Neuronal stem cell (in vitro differentiated cells): ENCODE data around the gene TAS1R3.

Experiments
- DNase-seq: peaks from one replicate; pipeline ENCODE4 v3.0.0-alpha.2; 2013; ENCODE audit warnings: low spot score
- H2AFZ ChIP-seq: one replicate; pipeline ENCODE4 v1.6.1; 2013; ENCODE audit warnings: mild to moderate bottlenecking, low read length, inconsistent platforms
- H2AK5ac ChIP-seq: 2 replicates; pipeline ENCODE4 v1.6.1; 2013; ENCODE audit warnings: low read depth, mild to moderate bottlenecking, inconsistent platforms, low read length, moderate library complexity, mixed read lengths
- H2BK120ac ChIP-seq: 2 replicates; pipeline ENCODE4 v1.6.1; 2013; ENCODE audit warnings: low read depth, mild to moderate bottlenecking, inconsistent platforms, low read length, moderate library complexity, mixed read lengths
- H2BK12ac ChIP-seq: one replicate; pipeline ENCODE4 v1.6.1; 2013; ENCODE audit warnings: low read length, inconsistent platforms
- H2BK15ac ChIP-seq: 2 replicates; pipeline ENCODE4 v1.6.1; 2013; ENCODE audit warnings: mild to moderate bottlenecking, low read length, inconsistent platforms, mixed read lengths
- H2BK5ac ChIP-seq: one replicate; pipeline ENCODE4 v1.6.1; 2013; ENCODE audit warnings: inconsistent platforms, mild to moderate bottlenecking, low read length, moderate library complexity
- H3K14ac ChIP-seq: one replicate; pipeline ENCODE4 v1.6.1; 2013; ENCODE audit warnings: low read length, inconsistent platforms
- H3K18ac ChIP-seq: 2 replicates; pipeline ENCODE4 v1.6.1; 2013; ENCODE audit warnings: low read length, inconsistent platforms
- H3K23ac ChIP-seq: 2 replicates; pipeline ENCODE4 v1.6.1; 2013; ENCODE audit warnings: low read depth, mild to moderate bottlenecking, mixed read lengths, low read length, inconsistent platforms; ENCODE audit not compliant: poor library complexity
- H3K27ac ChIP-seq: replicated peaks from 3 replicates; pipeline ENCODE4 v1.5.1; 2013; ENCODE audit warnings: low read length, inconsistent platforms
- H3K27me3 ChIP-seq, 3 experiments: 2 replicates each; pipeline ENCODE4 v1.6.1; 2013; ENCODE audit warnings: low read length in 3 of 3, mild to moderate bottlenecking in 2 of 3, inconsistent platforms in 1 of 3, low read depth in 1 of 3, mixed read lengths in 1 of 3, moderate library complexity in 1 of 3; ENCODE audit not compliant: control insufficient read depth in 3 of 3, insufficient read depth in 3 of 3
- H3K36me3 ChIP-seq, 2 donors: replicated peaks in 1 of 2; 2 replicates each; pipeline ENCODE4 v1.6.1; 2013; ENCODE audit warnings: low read length in 2 of 2; ENCODE audit not compliant: control insufficient read depth in 2 of 2, insufficient read depth in 2 of 2
- H3K4ac ChIP-seq: 2 replicates; pipeline ENCODE4 v1.6.1; 2013; ENCODE audit warnings: inconsistent platforms, mild to moderate bottlenecking, low read length, moderate library complexity
- H3K4me1 ChIP-seq, 2 donors: 1 replicate in 1 of 2; 2 replicates in 1 of 2; pipeline ENCODE4 v1.6.1; 2013; ENCODE audit warnings: low read length in 2 of 2, low read depth in 1 of 2; ENCODE audit not compliant: control insufficient read depth in 2 of 2, insufficient read depth in 1 of 2
- H3K4me2 ChIP-seq: one replicate; pipeline ENCODE4 v1.6.1; 2013; ENCODE audit warnings: mild to moderate bottlenecking, low read length, inconsistent platforms; ENCODE audit not compliant: insufficient read depth, poor library complexity, severe bottlenecking
- H3K4me3 ChIP-seq, 2 donors: 2 replicates each; pipeline ENCODE4 v1.5.1; 2013; ENCODE audit warnings: low read length in 2 of 2, mild to moderate bottlenecking in 2 of 2, inconsistent platforms in 1 of 2, moderate library complexity in 1 of 2
- H3K79me1 ChIP-seq: one replicate; pipeline ENCODE4 v1.6.1; 2013; ENCODE audit warnings: low read depth, mild to moderate bottlenecking, inconsistent platforms, low read length, moderate library complexity
- H3K9ac ChIP-seq: one replicate; pipeline ENCODE4 v1.6.1; 2013; ENCODE audit warnings: mild to moderate bottlenecking, low read depth, low read length, inconsistent platforms; ENCODE audit not compliant: poor library complexity
- H3K9me3 ChIP-seq, 2 donors: replicated peaks in 1 of 2; 2 replicates each; pipeline versions ENCODE3 to v1.6.1; 2013; ENCODE audit warnings: low read length in 2 of 2, mild to moderate bottlenecking in 2 of 2, inconsistent platforms in 1 of 2, low read depth in 1 of 2, mixed read lengths in 1 of 2, moderate library complexity in 1 of 2; ENCODE audit not compliant: control insufficient read depth in 2 of 2, insufficient read depth in 1 of 2
- H4K8ac ChIP-seq: one replicate; pipeline ENCODE4 v1.6.1; 2013; ENCODE audit warnings: low read depth, mild to moderate bottlenecking, inconsistent platforms, low read length, moderate library complexity
- H4K91ac ChIP-seq: one replicate; pipeline ENCODE4 v1.6.1; 2013; ENCODE audit warnings: low read length, low read depth, mild to moderate bottlenecking, inconsistent platforms; ENCODE audit not compliant: poor library complexity
- WGBS, 2 donors: extraction: QIAGEN DNeasy Blood & Tissue Kit; methylation state at CpG; one replicate each; pipeline ENCODE4 v1.1.7; 2013; ENCODE audit warnings: missing lambda C conversion rate in 2 of 2, mixed read lengths in 1 of 2; ENCODE audit not compliant: insufficient read length in 2 of 2, insufficient replicate concordance in 1 of 2; ENCODE audit errors: extremely low coverage in 2 of 2; 5-methylcytosine and 5-hydroxymethylcytosine counted together

Gene TAS1R3

DNA sequence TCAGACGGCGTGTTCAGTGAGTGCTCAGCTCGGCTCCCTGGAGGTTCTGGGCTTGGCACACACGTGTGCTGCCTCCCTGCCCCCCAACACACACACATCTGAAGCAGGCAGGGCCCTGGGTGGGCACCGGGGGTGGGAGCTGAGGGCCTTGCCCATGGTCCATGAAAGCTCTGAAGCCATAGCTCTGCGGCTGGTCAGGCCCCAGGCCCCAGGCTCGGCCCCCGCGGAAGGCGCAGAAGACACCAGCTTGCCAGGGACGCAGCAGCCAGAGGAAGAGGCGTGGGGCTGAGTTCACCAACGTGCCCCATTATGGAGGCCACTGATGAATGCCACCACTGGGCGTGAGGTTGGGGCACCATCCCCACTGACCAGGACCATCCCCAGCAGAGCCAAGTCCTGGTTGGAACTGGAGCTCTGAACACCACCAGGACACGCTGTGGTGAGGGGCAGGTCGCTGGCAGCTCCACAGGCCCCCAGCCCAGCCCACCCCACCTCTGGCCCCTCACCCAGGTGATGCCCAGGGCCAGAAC lies 39.8 kb downstream of the TAS1R3 start:
- Histone ChIP-seq H3K23ac (no peak overlapping the region), H4K91ac (no peak overlapping the region), H3K4me1 (peaks cover 11 to 14% of the 10 kb centered on the region in 2 donors), H2AFZ (no peak overlapping the region), H2BK12ac (peak overlapping the region; percentile 22), H2BK5ac (no peak overlapping the region), H3K79me1 (peaks cover 26% of the 10 kb centered on the region), H3K27ac (no peak overlapping the region), H2AK5ac (peak overlapping the region; percentile 52), H3K18ac (no peak overlapping the region), H3K9ac (no peak overlapping the region), H3K14ac (no peak overlapping the region), H2BK120ac (no peak overlapping the region), H3K9me3 (peaks cover 4 to 13% of the 10 kb centered on the region in 2 donors), H3K4ac (no peak overlapping the region), H3K27me3 (peaks cover 0 to 2% (median 0%) of the 10 kb centered on the region in 3 experiments), H3K4me3 (peak overlapping the region in 1 of 2 donors; percentile 16), H3K4me2 (no peak overlapping the region), H3K36me3 (peaks cover 14 to 15% of the 10 kb centered on the region in 2 donors), H4K8ac (no peak overlapping the region), H2BK15ac (peak overlapping the region; percentile 43)
- no peak for DNase-seq
- no CpG with 5 or more reads among the region's 16 CpGs for WGBS, 2 donors

DNA sequence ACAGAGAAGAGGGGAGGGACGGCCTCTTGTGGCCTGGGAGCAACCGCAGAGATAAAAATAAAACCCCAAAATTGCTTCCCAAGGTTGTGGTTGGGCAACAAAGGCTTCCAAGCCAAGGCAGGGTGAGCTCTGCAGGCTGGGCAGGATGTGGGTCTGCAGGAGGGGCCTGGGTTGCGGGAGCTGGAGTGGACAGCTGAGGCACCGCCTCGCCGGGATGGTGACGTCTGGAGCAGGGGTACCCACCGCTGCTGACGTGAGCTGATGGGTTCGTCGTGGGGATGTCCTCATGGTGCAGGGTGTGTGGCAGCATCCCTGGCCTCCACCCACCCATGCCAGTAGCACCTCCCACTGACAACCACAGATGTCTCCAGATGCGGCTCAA lies 40.3 kb downstream of the TAS1R3 start:
- peaks cover 14 to 15% of the 10 kb centered on the region in 2 donors for H3K36me3 ChIP-seq
- H2AK5ac ChIP-seq: peak overlapping the region; percentile 40
- H3K27ac ChIP-seq: no peak overlapping the region
- peaks cover 0 to 2% (median 0%) of the 10 kb centered on the region in 3 experiments for H3K27me3 ChIP-seq
- no peak overlapping the region for H3K9ac ChIP-seq
- peak overlapping the region; percentile 82 for H4K8ac ChIP-seq
- H3K14ac ChIP-seq: no peak overlapping the region
- H4K91ac ChIP-seq: no peak overlapping the region
- H2AFZ ChIP-seq: no peak overlapping the region
- peaks cover 0 to 9% of the 10 kb centered on the region in 2 donors for H3K9me3 ChIP-seq
- peak overlapping the region; percentile 89 for H3K4ac ChIP-seq
- H3K79me1 ChIP-seq: peaks cover 26% of the 10 kb centered on the region
- H3K4me3 ChIP-seq: no peak overlapping the region
- H3K4me1 ChIP-seq: peaks cover 13 to 17% of the 10 kb centered on the region in 2 donors
- no CpG with 5 or more reads among the region's 12 CpGs for WGBS, 2 donors
- no peak overlapping the region for H3K4me2 ChIP-seq
- peak overlapping the region; percentile 89 for H3K23ac ChIP-seq
- H3K18ac ChIP-seq: no peak overlapping the region
- no peak overlapping the region for H2BK15ac ChIP-seq
- no peak overlapping the region for H2BK5ac ChIP-seq
- H2BK12ac ChIP-seq: peak overlapping the region; percentile 90
- no peak overlapping the region for H2BK120ac ChIP-seq
- no peak for DNase-seq

DNA sequence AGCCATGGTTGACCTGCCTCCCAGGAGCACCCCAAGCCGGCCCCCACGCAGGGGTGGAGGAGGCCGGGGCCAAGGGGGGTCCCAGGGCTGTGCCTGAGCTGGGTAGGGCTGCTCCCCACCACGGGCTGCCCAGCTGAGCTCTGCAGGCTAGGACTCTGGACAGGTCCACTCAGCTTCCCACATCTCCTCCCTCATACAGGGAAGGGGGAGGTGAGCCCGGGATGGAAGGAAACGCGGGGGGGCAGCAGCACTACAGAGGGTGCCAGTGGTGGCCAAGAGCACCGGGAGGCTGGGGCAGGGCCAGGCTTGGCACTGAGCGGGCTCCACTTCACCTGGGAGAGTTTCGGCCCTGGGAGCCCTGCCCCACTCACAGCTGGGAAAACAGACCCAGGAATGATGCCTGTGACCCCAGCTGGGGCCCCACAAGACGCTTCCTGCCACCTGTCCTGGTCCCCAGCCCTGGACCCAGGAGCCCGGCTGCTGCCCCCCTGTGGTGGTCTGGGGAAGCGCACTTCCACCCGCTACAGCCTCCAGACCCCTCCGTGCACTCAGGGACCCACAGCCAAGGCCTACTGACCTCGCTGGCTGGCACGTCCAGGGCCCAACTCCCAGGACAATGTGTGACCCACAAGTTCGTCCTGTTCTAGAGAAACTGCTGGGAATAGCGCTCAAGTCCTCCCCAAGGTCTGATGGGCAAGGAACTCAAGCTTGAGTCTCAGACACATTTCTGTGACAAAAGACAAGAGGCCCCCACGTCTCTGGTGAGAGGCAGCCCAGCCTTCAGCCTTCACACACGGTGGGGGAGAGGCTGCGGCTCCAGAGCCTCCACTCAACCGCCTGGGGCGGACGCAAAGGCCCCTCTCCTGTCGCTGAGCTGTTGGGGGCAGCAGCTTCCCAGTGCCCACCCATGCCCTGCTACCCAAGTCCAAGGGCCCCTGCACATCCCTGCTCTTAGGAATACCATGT lies 40.9 kb downstream of the TAS1R3 start:
- Histone ChIP-seq H3K4me3 (no peak overlapping the region), H3K23ac (peak overlapping the region; percentile 89), H3K27me3 (peaks cover 0 to 2% (median 0%) of the 10 kb centered on the region in 3 experiments), H3K14ac (no peak overlapping the region), H3K36me3 (peaks cover 14 to 15% of the 10 kb centered on the region in 2 donors), H3K79me1 (peaks cover 26% of the 10 kb centered on the region), H3K4me2 (no peak overlapping the region), H4K8ac (no peak overlapping the region), H2BK15ac (no peak overlapping the region), H3K4ac (peak overlapping the region; percentile 89), H3K18ac (peak overlapping the region; percentile 64), H3K27ac (no peak overlapping the region), H3K9me3 (peaks cover 0 to 3% of the 10 kb centered on the region in 2 donors), H2BK12ac (peak overlapping the region; percentile 90), H2BK120ac (no peak overlapping the region), H3K9ac (no peak overlapping the region), H2BK5ac (no peak overlapping the region), H2AK5ac (peak overlapping the region; percentile 40), H4K91ac (no peak overlapping the region), H3K4me1 (peaks cover 13 to 17% of the 10 kb centered on the region in 2 donors), H2AFZ (no peak overlapping the region)
- DNase-seq: no peak
- no CpG with 5 or more reads among the region's 26 CpGs for WGBS, 2 donors
